Measurements from ENCODE around the gene NPC1L1.
"Not testable (repeated sequence)": the region's sequence is repeated elsewhere in the genome, so short reads cannot be mapped to it uniquely, and the experiment has no call there.

The NPC1L1 gene

GRCh38 chr7:44565795-44566559 lies 24.8 kb upstream of the NPC1L1 start:
- no peak for DNase-seq

- peak; percentile 72 for DNase-seq
Measured at GRCh38 chr7:44565097-44565794, 24.1 kb upstream of the NPC1L1 start.

GRCh38 chr7:44564606-44565005 lies 23.5 kb upstream of the NPC1L1 start:
- no peak for DNase-seq

GRCh38 chr7:44563171-44563679 lies 22.1 kb upstream of the NPC1L1 start:
- DNase-seq, result no peak

DNA sequence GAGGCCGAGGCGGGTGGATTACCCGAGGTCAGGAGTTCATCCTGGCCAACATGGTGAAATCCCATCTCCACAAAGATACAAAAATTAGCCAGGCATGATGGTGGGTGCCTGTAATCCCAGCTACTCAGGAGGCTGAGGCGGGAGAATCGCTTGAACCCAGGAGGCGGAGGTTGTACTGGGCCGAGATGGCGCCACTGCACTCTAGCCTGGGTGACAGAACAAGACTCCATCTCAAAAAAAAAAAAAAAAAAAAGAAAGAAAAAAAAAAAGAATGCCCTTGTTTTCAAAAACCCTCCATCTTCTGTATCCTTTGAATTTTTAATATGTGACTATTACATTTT lies 21.5 kb upstream of the NPC1L1 start:
- DNase-seq, result not testable (repeated sequence)

- no peak for DNase-seq
Measured at GRCh38 chr7:44561962-44562621, 21.0 kb upstream of the NPC1L1 start.

GRCh38 chr7:44561481-44561880 lies 20.4 kb upstream of the NPC1L1 start:
- no peak for DNase-seq

DNA sequence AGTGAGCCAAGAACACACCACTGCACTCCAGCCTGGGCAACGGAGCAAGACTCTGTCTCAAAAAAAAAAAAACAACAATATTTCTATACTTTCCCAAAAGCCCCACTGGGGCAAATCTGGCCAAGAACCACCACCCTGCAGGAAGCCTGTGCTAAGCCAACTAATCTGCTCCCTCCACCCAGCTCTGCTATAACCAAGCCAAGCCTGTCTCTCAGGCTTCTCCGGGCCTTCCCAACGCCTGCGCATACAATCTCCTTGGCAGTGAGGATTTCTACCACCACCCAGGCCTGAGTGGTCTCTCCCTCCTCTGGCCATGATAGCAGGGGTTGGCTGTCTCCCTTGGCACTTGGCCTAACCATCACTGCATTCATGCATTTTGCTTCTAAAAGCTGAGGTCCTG lies 18.4 kb upstream of the NPC1L1 start:
- no peak for DNase-seq

DNA sequence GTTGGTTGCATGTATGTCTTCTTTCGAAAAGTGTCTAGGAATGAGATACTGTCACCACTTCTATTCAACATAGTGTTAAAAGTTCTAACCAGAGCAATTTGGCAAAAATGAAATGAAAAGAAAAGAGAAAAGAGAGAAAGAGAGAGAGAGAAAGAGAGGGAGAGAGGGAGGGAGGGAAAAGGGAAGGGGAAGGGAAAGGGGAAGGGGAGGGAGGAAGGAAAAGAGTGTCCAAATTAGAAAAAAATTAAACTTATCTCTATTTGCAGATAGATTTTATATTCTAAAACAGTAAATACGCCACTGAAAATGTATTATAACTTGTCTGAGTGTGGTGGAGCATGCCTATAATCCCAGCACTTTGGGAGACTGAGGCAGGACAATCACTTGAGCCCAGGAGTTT lies 16.4 kb upstream of the NPC1L1 start:
- no peak for DNase-seq

DNA sequence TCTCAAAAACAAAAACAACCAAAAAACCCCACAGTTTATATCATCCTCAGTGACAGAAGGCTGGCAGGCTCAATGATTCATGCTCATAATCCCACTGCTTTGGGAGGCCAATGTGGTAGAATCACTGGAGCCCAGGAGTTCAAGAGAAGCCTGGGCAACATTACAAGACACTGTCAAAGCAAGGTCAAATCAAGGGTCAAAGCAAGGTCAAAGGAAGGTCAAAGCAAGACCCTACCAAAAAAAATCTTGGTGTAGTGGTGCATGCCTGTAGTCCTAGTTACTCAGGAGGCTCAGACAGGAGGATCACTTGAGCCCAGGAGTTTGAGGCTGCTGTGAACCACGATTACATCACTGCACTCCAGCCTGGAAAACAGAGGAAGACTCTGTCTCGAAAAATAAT lies 14.2 kb upstream of the NPC1L1 start:
- no peak for DNase-seq

GRCh38 chr7:44552473-44553005 lies 11.4 kb upstream of the NPC1L1 start:
- not testable (repeated sequence) for DNase-seq

DNA sequence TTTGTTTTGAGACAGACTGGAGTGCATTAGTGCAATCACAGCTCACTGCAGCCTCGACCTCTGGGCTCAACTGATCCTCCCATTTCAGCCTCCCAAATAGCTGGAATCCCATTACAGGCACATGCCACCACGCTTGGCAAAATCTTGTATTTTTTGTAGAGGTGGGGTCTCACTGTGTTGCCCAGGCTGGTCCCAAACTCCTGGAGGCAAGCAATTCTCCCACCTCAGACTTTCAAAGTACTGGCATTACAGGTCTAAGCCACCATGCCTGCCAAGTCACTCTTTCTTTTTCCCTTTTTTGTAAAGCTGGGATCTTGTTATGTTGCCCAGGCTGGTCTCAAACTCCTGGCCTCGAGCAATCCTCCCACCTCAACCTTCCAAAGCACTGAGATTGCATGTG lies 8.3 kb upstream of the NPC1L1 start:
- DNase-seq, result no peak

DNA sequence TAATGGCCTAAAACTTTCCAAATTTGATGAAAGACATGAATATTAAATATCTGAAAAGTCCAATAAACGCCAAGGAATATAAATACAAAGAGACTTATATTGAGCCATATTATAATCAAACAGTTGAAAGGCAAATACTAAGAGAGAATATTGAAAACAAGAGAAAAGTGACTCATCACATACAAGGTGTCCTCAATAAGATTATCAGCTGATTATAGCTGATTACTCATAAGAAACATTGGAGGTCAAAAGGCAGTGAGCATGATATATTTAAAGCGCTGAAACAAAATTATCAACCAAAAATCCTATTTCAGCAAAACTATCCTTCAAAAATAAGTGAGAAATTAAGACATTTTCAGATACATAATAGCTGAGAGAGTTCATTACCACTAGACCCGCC lies 7.8 kb upstream of the NPC1L1 start:
- DNase-seq, result no peak

DNA sequence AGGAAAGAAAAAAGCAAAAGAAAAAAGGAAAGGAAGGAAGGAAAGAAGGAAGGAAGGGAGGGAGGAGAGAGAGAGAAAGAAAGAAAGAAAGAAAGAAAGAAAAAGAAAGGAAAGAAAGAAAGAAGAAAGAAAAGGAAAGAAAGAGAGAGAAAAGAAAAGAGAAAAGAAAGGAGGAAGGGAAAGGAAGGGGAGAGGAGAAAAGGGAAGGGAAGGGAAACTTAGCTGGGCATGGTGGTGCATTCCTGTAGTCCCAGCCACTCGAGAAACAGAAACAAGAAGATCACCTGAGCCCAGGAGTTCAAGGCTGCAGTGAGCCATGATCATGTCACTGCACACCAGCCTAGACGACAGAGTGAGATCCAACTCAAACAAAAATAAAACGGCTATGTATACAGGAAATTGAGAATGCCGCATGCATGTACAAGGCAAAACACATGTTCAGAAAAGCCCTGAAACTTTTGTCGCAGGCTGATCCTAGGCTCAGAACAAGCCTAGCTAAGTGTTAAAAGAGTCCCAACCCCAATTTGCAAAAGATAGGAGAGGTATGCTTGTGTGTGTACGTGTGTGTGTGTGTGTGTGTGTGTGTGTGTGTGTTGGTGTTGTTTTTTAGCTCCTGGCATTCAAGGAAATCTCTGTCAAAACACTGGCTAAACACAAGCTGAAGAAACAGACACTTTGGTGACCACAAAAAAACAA lies 6.6 kb upstream of the NPC1L1 start:
- DNase-seq, result no peak

DNA sequence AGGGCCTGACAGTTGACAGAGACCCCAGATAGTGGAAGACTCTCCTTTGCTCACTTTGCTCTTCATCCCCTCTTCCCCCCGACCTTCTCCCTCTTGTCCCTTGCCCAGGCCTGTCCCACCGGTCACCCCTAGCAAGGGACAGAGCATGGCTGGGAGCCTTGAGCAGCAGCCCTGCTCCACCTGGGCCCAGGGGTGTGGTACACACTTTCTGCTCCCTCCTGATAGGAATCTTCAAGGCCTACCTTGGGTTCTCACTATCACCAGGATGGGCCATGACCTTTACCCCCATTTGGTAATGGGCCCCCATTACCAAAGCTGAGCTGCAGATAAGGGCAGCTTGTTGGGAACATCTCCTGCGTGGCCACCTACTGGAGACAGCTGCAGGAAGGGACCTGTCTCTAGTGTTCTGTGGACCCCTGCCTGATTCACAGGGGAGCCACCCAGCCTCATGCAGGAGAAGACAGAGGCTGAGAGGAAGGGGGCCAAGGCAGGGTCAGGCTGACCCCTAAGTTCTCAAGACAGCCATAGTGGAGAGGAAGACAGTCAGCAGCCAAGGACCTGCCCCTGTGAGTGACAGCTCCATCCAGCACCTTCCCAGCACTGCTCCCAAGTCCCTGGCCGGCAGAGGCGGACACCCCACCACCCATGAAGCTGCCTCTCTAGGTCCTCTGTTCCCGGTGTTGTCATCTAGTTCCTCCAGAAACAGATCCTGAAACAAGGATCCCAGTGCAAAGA lies 913 bp upstream of the NPC1L1 start:
- DNase-seq, result no peak

DNA sequence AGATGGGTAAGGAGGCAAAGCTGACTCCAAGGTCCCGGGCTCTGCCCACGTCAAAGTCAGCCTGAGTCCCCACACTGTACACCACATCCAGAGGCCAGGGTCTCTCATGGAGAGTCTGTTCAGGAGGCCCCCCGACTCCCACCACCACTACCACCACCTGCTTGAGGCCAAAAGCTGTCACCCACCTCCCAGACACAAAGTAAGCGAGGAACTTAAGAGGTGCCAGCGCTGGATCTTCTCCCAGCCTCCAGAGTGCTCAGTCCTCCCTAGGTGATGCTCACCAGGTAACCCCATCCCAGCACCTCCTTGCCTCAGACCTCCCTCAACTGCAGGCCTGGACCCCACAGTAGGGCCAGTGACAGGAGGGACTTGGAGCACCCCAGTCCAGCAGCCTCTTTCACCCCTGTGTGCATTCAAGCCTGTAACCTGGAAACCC lies 520 bp downstream of the NPC1L1 start:
- no peak for DNase-seq

DNA sequence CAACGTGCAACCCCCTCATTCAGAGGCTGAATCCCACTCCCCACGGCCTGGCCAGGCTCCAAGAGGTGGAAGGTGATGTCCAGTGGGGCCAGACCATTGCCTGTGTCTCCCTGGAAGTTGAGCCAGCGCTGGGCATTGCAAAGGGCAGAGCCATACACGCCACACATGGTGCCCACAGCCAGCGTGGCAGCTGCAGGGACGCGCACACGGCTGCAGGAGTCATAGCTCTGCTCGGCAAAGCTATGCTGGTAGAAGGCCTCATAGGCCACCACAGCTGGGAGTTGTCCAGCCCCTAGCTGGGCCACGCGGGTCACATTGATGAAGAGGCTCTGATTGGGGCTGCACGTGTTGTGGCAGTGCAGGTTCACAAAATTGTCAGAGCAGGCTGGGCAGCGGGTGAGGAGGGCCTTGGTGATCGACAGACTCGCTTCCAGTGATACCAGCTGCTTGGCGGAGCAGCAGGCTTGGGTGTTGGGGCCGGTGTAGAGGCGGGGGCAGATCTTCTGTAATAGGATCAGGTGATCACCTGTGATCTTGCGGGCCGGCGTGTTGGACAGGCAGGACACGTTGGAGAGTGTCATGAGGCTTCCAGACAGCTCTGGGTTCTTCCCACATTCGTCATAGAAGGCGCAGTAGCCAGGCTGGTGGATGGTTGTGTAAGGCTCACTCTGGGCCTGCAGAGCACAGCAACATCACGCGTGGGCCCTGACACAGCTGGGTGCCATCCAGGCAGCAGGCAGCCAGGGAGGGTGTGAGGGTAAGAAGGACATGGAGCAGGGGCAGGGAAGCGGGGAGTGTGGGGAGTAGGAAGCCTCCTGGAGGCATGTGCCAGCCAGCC lies 1.2 kb downstream of the NPC1L1 start:
- no peak for DNase-seq

GRCh38 chr7:44538798-44539668 lies 2.1 kb downstream of the NPC1L1 start:
- DNase-seq, result no peak

DNA sequence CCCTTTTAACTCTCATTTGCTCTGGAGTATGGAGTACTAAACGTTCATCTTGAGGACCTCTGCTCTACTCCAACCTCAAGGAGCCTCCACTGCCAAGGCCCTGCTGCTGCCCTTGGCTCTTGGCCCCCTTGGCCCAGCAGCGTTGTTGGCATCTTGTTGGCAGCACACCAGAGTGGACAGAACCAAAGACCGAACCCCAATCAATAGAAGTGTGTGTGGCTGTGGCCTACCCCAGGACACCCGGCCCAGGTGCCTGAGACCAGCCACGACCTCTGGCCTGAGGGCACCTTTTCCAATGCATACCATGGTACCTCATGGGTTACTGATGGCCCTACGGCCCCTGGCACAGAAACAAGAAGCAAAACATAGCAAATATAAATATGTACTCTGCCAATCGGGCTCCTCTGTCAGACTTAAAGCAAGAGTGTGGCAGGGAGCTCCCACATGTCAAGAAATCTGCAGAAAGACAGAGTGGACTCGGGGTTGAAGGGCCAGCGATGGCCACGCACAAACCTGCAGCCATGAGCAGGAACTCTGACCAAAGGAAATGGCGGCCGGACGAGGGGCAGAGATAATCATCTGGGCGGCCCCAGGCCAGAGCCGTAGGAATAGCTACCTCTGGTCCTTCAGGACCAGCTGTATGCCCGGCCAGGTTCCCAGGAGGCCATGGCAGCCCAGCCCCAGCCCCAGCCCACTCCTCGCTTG lies 2.9 kb downstream of the NPC1L1 start:
- DNase-seq, result no peak

- DNase-seq, result no peak
Measured at GRCh38 chr7:44537442-44537841, 3.7 kb downstream of the NPC1L1 start.
